HG03565 (cell line): Measurements from ENCODE around the gene DDOST.

Experiments
- ATAC-seq: cut with Tn5 transposase; IDR thresholded peaks from one replicate; pipeline ENCODE4 v1.9.1; 2021; ENCODE audit warnings: mild to moderate bottlenecking, moderate library complexity; ENCODE audit not compliant: unreplicated experiment

The DDOST gene

GRCh38 chr1:20661207-20662109, at the start of gene DDOST:
Gene DDOST, minus strand, starts transcription at chr1:20661369. Its CDS starts 19 bp downstream, at chr1:20661350.
- ATAC-seq = peak; percentile 89

- no peak for ATAC-seq
Observed at GRCh38 chr1:20710469-20711284, 49.5 kb upstream of the DDOST start.

- ATAC-seq = no peak
Observed at GRCh38 chr1:20709868-20710267, 48.7 kb upstream of the DDOST start.

GRCh38 chr1:20708891-20709290, 47.7 kb upstream of the DDOST start:
- ATAC-seq = no peak

- no peak for ATAC-seq
Observed at GRCh38 chr1:20708057-20708456, 46.9 kb upstream of the DDOST start.

- no peak for ATAC-seq
Observed at GRCh38 chr1:20706841-20707240, 45.7 kb upstream of the DDOST start.

- no peak for ATAC-seq
Observed at GRCh38 chr1:20705203-20705755, 44.1 kb upstream of the DDOST start.

GRCh38 chr1:20704390-20705202, 43.4 kb upstream of the DDOST start:
- no peak for ATAC-seq

- no peak for ATAC-seq
Observed at GRCh38 chr1:20703124-20703756, 42.1 kb upstream of the DDOST start.

GRCh38 chr1:20702416-20702815, 41.2 kb upstream of the DDOST start:
- ATAC-seq = no peak

GRCh38 chr1:20701847-20702246, 40.7 kb upstream of the DDOST start:
- ATAC-seq = no peak

- no peak for ATAC-seq
Observed at GRCh38 chr1:20701446-20701845, 40.3 kb upstream of the DDOST start.

GRCh38 chr1:20700636-20701215, 39.6 kb upstream of the DDOST start:
- ATAC-seq = no peak

GRCh38 chr1:20699558-20699957, 38.4 kb upstream of the DDOST start:
- no peak for ATAC-seq

GRCh38 chr1:20698195-20698910, 37.2 kb upstream of the DDOST start:
- ATAC-seq = no peak

- no peak for ATAC-seq
Observed at GRCh38 chr1:20697563-20697962, 36.4 kb upstream of the DDOST start.

- ATAC-seq = no peak
Observed at GRCh38 chr1:20696397-20697333, 35.5 kb upstream of the DDOST start.

GRCh38 chr1:20695515-20695914, 34.3 kb upstream of the DDOST start:
- ATAC-seq = no peak
